PC-3 (cell line): Measurements from ENCODE around the gene SRSF1. TPM values are rescaled to one million over a fixed set of nuclear protein-coding genes. Genes with fewer than 3 reads are reported as not detected.

Source experiments
- ATAC-seq: fragments of 200-7000 bp; cut with Tn5 transposase; 2 replicates; pipeline ENCODE4 v1.9.1; 2020; ENCODE audit warnings: mild to moderate bottlenecking, moderate library complexity
- BruUV-seq: library from RNA; stranded (reverse); fragments of 400-500 nt; replicated peaks from 2 replicates; lab custom pipeline; 2021; lab: Mats Ljungman, UMichigan
- CTCF ChIA-PET: fragments of 300-600 bp; sonication (Branson Sonifier 250); formaldehyde crosslinking; loops from one replicate; lab custom pipeline; 2022; ENCODE audit warnings: antibody characterized with exemption; lab: Charles Lee
- POLR2A ChIA-PET: fragments of 300-600 bp; sonication (Branson Sonifier 250); formaldehyde crosslinking; loops from one replicate; lab custom pipeline; 2022; ENCODE audit warnings: antibody characterized with exemption; ENCODE audit not compliant: unreplicated experiment; lab: Charles Lee
- DNase-seq: peaks from one replicate; pipeline ENCODE4 v3.0.0-alpha.2; 2015
- H2AFZ ChIP-seq: fragments of 300-600 bp; sonication (generic); 2 replicates; pipeline ENCODE4 v1.6.0; 2016; ENCODE audit warnings: antibody characterized with exemption, low read length
- H3F3A ChIP-seq: fragments of 300-600 bp; sonication (generic); one replicate; pipeline ENCODE4 v1.6.0; 2017; ENCODE audit warnings: antibody characterized with exemption, low read length, control low read depth, mild to moderate bottlenecking; ENCODE audit not compliant: unreplicated experiment
- H3K27ac ChIP-seq: fragments of 300-600 bp; sonication (generic); 2 replicates; pipeline ENCODE4 v1.5.1; 2016; ENCODE audit warnings: mild to moderate bottlenecking, low read length
- H3K27me3 ChIP-seq: fragments of 300-600 bp; sonication (generic); 2 replicates; pipeline ENCODE4 v1.6.1; 2016; ENCODE audit warnings: low read length, mixed read lengths
- H3K36me3 ChIP-seq: fragments of 300-600 bp; sonication (generic); 2 replicates; pipeline ENCODE4 v1.6.1; 2016; ENCODE audit warnings: low read depth, mixed run types, low read length, mixed read lengths
- H3K4me1 ChIP-seq: fragments of 300-600 bp; sonication (generic); 2 replicates; pipeline ENCODE4 v1.5.1; 2016; ENCODE audit warnings: low read length; ENCODE audit not compliant: insufficient read depth
- H3K4me2 ChIP-seq: fragments of 300-600 bp; sonication (generic); 2 replicates; pipeline ENCODE4 v1.6.0; 2016; ENCODE audit warnings: low read length
- H3K4me3 ChIP-seq: fragments of 300-600 bp; sonication (generic); 2 replicates; pipeline ENCODE4 v1.5.1; 2016; ENCODE audit warnings: mild to moderate bottlenecking, low read length, mixed read lengths
- H3K79me2 ChIP-seq: fragments of 300-600 bp; sonication (generic); 2 replicates; pipeline ENCODE4 v1.6.1; 2017; ENCODE audit warnings: low read length, mixed read lengths
- H3K9ac ChIP-seq: fragments of 300-600 bp; sonication (generic); 2 replicates; pipeline ENCODE4 v1.6.0; 2016; ENCODE audit warnings: mild to moderate bottlenecking, low read length
- H3K9me2 ChIP-seq: fragments of 300-600 bp; sonication (generic); replicated peaks from 2 replicates; pipeline ENCODE4 v1.6.1; 2016; ENCODE audit warnings: mixed run types, low read length, mixed read lengths
- H3K9me3 ChIP-seq: fragments of 300-600 bp; sonication (generic); 2 replicates; pipeline ENCODE4 v1.6.1; 2016; ENCODE audit warnings: low read length, mixed read lengths
- H4K20me1 ChIP-seq: fragments of 300-600 bp; sonication (generic); 2 replicates; pipeline ENCODE4 v1.6.1; 2016; ENCODE audit warnings: low read length, mixed read lengths
- CTCF ChIP-seq: fragments of 300-600 bp; sonication (generic); conservative IDR thresholded peaks from 2 replicates; pipeline ENCODE4 v1.5.1; 2017; ENCODE audit warnings: antibody characterized with exemption, low read depth, mild to moderate bottlenecking, low read length
- EZH2 ChIP-seq: fragments of 300-600 bp; sonication (generic); IDR thresholded peaks from one replicate; pipeline ENCODE4 v1.6.1; 2017; ENCODE audit warnings: antibody characterized with exemption, mild to moderate bottlenecking, low read length; ENCODE audit not compliant: unreplicated experiment
- EZH2phosphoT487 ChIP-seq: fragments of 300-600 bp; sonication (generic); IDR thresholded peaks from 2 replicates; pipeline ENCODE4 v1.6.1; 2018; ENCODE audit warnings: mild to moderate bottlenecking, antibody characterized with exemption, low read length, borderline replicate concordance
- intact Hi-C: fragments of 100-400 bp; cut with micrococcal nuclease; formaldehyde crosslinking; loops from 2 replicates; pipeline ENCODE4 v1.9.0; 2023
- total RNA-seq: library from RNA; depleted of rRNA; stranded (reverse); fragments of >200 nt; gene quantifications from 2 replicates; pipeline ENCODE4 v1.2.3, GENCODE V29; 2014

Gene SRSF1
- total RNA-seq, 1 experiment from 2014 or later = 325 TPM

GRCh38 chr17:58005728-58006559, 1.1 kb downstream of the SRSF1 start:
- Histone ChIP-seq H4K20me1 (peaks cover 53% of the 10 kb centered on the region), H3F3A (peaks cover 25% of the 10 kb centered on the region), H3K79me2 (peaks cover 65% of the 10 kb centered on the region), H3K4me2 (peak overlapping the region; percentile 95), H3K4me1 (peaks cover 30% of the 10 kb centered on the region), H3K4me3 (peak overlapping the region; percentile 96), H3K36me3 (peaks cover 55% of the 10 kb centered on the region), H3K9me3 (no peaks in the 10 kb centered on the region), H3K27ac (peak overlapping the region; percentile 90), H2AFZ (no peak overlapping the region), H3K27me3 (no peaks in the 10 kb centered on the region), H3K9me2 (no peaks in the 10 kb centered on the region), H3K9ac (peak overlapping the region; percentile 98)
- ChIA-PET POLR2A (interaction anchor here (0.6 to 0.7 kb wide), 3 partner anchors 20 to 341 kb away, joined by 5 to 15 read pairs (median 7); no protein-coding TSS in a partner anchor), CTCF (interaction anchor here (0.6 to 0.9 kb wide), 3 partner anchors 16 to 172 kb away, joined by 4 to 6 read pairs (median 4); no protein-coding TSS in a partner anchor)
- no peak for DNase-seq
- ATAC-seq = no peak
- intact Hi-C loops = no loop called here
- no TSS peak for BruUV-seq
- TF ChIP-seq EZH2 (no peak), EZH2phosphoT487 (no peak), CTCF (no peak)

- H4K20me1 ChIP-seq = peaks cover 59% of the 10 kb centered on the region
Observed at GRCh38 chr17:58005031-58005727, 1.9 kb downstream of the SRSF1 start.

More at GRCh38 chr17:58005031-58005727, 1.9 kb downstream of the SRSF1 start:
- Histone ChIP-seq H3K27ac (no peak overlapping the region), H3F3A (peaks cover 29% of the 10 kb centered on the region), H3K9ac (peak overlapping the region; percentile 98), H3K36me3 (peaks cover 60% of the 10 kb centered on the region), H3K79me2 (peaks cover 65% of the 10 kb centered on the region), H3K9me3 (no peaks in the 10 kb centered on the region), H3K4me2 (peak overlapping the region; percentile 95), H3K4me3 (peak overlapping the region; percentile 96), H3K27me3 (no peaks in the 10 kb centered on the region), H2AFZ (no peak overlapping the region), H3K4me1 (peaks cover 30% of the 10 kb centered on the region), H3K9me2 (no peaks in the 10 kb centered on the region)
- intact Hi-C loops = no loop called here
- no TSS peak for BruUV-seq
- ChIA-PET POLR2A (no interaction called here), CTCF (no interaction called here)
- TF ChIP-seq EZH2 = no peak
- peak; percentile 38; the same call in 1 of the 2 replicates for TF ChIP-seq CTCF
- ATAC-seq = no peak
- no peak for DNase-seq
